Esophagus squamous epithelium (tissue), 4 donors: Measurements from ENCODE around the gene IRS1.

Experiments
- POLR2A ChIP-seq, 4 donors: fragments of 450-650 bp; IDR thresholded peaks; one replicate each; pipeline ENCODE4 v1.6.1; 2017; ENCODE audit warnings: antibody characterized with exemption in 4 of 4, mild to moderate bottlenecking in 4 of 4, moderate library complexity in 3 of 4
- TF ChIP-seq, protein P1 (sequence below), 6 experiments: fragments of 450-650 bp in 4 of 6; fragments of 200-600 bp in 2 of 6; sonication (generic) in 2 of 6; IDR thresholded peaks; one replicate each; pipeline ENCODE4 v1.5.1; 2016 to 2019; ENCODE audit warnings: antibody characterized with exemption in 6 of 6, mild to moderate bottlenecking in 4 of 6, moderate library complexity in 4 of 6

- TF ChIP-seq, protein P1, sequence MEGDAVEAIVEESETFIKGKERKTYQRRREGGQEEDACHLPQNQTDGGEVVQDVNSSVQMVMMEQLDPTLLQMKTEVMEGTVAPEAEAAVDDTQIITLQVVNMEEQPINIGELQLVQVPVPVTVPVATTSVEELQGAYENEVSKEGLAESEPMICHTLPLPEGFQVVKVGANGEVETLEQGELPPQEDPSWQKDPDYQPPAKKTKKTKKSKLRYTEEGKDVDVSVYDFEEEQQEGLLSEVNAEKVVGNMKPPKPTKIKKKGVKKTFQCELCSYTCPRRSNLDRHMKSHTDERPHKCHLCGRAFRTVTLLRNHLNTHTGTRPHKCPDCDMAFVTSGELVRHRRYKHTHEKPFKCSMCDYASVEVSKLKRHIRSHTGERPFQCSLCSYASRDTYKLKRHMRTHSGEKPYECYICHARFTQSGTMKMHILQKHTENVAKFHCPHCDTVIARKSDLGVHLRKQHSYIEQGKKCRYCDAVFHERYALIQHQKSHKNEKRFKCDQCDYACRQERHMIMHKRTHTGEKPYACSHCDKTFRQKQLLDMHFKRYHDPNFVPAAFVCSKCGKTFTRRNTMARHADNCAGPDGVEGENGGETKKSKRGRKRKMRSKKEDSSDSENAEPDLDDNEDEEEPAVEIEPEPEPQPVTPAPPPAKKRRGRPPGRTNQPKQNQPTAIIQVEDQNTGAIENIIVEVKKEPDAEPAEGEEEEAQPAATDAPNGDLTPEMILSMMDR (IDR thresholded peaks at IDR 0.05): no peak
- TF ChIP-seq POLR2A (IDR thresholded peaks at IDR 0.05): no peak
These were observed 38.4 kb downstream of the IRS1 start for GRCh38 chr2:226761195-226761583.
